Activated CD8-positive, alpha-beta memory T cell treated with anti-CD3 and anti-CD28 coated beads, Interleukin-2, amount 50 U/mL, for 4 hours (primary cell): Measurements from ENCODE around the gene API5.

ENCODE experiments used
- DNase-seq: peaks from one replicate; pipeline ENCODE4 v3.0.0-alpha.2; 2020

Gene API5

DNA sequence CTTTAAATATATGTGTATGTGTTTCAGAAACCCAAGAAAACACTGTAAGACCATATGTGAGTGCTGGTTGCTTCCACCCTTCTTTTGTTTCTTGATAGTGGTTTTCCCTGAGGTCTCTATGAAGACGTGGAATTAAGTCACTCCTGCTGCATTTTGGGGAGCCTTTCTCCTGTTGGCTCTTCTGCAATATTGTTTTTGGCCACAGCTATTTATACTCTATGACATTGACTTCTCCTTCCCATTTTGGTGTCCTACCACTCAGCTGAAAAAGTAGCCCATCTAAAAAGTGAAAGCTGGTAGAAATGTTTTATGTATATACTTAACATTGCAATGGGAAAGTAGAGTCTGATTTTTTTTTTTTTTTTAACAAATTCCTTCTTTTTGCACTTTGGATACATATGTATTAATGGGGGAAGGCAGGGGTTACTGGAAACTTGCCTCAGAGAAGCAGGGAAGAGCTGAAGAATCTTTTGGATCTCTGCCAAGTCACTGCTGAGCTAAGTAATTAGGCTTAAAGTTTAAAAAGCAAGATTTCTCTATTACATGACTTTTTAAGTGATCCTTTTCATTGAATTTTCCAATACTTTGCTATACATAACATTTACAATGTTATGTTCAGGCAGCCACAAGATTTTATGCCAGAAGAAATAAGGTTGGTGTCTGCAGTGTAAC, 48.7 kb downstream of the API5 start:
- no peak for DNase-seq

DNA sequence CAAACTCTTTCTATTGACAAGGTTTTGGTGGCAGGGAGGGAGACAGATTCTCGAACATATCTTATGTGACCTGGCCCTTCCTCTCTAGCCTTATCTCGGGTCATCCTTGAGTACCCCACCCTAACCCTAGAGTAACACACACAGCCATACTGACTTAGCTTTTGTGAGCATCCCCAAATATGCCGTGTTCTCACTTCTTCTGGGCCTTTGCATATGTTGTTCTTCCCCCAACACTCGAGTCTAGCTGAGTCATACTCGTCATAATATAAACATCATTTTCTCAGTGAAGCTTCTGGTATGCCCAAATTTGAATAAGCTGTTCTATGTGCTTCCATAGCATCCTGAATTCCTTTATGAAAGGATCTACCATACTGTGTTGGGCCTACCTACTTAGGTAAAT, 54.9 kb downstream of the API5 start:
- no peak for DNase-seq

DNA sequence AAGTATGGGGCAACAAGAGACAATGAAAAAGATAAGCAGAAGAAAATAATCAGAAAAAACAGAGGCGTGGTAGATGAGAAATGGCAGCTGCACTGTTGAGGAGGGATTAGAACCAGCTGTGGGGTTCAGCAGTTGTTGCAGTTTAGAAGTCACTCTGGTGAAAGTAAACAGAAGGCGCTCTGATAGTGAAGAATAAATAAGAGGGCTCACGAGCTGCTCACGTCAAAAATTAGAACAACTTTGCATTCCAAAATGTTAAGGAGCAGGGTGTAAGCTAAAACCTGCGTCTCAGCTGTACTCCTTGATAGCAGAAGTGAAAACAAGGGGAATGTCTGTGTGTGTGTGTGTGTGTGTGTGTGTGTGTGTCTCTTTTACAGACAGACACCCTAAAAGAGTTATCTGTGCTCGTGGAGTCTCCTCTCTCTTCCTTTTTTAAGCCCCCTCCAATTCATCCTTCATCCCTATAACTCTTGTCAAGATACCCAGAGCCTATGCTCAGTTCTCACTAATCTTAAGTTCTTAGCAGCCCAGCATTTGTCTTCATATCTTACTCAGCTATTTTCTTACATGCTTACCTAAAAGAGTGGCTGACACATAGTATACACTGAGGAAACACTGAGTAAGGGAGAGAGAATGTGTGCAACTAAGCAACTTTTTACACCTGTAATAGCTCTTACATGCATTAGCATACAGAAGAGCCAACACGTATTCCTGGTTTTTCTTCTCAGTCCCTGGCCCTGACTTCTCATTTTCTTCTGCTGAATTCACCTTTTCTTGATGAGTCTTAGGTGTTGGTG, 55.8 kb downstream of the API5 start:
- no peak for DNase-seq

DNA sequence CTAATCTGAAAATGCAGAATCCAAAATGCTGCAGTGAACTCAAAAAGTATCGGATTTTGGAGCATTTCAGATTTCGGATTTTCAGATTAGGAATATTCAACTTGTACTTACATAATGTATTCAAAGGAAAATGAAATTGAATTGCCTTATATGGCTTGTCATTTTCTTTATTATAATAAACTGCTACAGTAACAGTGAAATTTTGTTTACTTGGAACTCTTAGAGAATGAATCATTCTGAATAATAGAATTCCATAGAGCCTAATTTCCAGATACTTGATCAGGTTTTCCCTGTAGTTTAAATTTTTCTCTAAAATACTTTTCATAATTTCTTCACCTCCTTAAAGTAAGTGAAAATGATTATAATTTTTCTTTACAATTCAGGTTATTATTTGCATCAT, 64.3 kb downstream of the API5 start:
- no peak for DNase-seq

DNA sequence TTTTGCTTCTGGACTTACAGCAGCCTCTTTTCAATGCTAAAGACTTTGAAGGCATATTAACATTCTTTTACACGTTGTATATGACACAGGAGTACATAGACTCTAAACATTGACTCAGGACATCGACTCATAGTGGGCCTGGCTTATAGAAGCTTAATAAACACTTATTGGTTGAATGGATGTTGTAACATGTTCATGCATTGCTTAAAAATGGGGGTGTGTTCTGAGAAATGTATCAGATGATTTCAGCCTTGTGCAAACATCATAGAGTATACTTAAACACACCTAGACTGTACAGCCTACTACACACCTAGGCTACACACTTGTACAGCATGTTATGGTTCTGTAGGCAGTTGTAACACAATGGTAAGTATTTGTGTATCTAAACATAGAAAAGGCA, 64.8 kb downstream of the API5 start:
- DNase-seq: no peak

DNA sequence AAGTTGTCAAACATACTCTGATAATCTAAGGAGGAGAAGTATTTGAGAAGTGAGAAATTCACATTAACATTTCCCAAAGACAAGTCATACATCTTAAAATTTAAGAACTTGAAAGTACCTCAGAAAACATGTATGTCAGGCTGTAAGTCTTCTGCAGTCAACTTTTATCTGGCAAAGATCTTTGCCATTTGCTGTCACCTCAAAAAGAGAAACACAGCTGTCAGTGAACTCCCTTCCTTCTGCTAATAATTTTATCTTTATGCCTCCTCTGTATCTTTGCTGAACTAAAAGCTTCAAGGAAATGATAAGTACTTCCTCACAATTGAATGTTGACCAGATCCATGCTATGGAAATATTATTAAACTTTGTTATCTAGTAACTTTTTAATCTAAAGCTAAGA, 65.6 kb downstream of the API5 start:
- DNase-seq: no peak

DNA sequence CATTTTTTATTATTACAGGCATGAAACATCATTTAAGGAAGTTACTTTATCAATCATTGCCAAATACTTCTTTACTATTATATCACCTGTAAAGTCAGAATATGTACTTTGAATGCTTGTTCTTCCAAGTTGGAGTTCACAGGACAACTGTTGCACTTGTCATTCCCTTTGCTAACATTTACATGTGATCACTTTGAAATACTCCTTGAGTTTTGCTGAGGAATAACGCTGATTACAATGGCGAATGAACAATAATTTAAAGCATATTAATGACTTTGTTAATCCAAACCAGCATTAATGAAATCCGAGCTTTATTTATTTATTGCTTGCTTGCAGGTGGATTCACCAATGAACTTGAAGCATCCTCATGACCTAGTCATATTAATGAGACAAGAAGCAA, 67.1 kb downstream of the API5 start:
- DNase-seq: no peak

DNA sequence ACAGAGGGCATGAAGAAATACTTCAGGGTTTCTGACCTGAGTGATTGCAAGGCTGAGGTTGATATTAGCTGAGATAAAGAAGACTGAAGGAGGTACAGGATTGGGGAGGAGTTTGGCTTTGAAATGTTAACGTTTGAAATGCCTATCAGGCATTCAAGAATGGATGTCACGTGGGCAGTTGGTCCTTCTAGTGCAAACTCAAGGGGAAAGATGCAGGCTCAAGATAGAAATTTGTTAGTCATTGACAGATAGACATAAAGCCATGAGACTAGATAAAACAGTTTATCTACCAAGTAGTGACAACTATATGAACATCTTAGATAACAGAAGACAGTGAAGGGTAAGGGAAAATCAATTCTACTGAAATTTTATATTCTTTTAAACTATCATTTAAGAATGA, 70.0 kb downstream of the API5 start:
- DNase-seq: no peak

DNA sequence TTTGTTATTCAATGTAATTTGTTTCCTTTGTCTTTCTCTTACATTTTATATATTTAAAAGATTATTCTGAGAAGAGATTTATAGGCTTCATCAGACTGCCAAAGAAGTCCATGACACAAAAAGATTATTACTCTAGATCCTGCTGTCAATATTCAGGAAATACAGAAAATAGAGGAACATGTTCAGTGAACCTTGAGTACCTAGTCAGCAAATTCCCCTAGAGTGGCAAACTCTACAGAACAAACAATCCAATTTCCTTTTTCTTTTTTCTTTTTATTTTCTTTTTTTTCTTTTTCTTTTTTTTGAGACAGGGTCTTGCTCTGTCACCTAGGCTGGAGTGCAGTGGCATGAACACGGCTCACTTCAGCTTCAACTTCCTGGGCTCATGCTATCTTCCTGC, 70.8 kb downstream of the API5 start:
- DNase-seq: no peak

DNA sequence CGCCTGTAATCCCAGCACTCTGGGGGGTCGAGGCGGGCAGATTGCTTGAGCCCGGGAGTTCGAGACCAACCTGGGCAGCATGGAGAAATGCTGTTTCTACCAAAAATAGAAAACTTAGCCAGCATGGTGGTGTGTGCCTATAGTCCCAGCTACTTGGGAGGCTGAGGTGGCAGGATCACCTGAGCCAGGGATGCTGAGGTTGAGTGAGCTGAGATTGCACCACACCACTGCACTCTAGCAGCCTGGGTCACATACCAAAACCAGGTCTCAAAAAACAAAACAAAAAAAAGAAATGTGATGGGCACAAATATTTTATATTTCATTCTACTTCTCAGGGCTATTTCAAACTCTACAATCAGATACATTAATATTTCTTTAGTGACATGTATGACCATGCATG, 72.6 kb downstream of the API5 start:
- DNase-seq: no peak

DNA sequence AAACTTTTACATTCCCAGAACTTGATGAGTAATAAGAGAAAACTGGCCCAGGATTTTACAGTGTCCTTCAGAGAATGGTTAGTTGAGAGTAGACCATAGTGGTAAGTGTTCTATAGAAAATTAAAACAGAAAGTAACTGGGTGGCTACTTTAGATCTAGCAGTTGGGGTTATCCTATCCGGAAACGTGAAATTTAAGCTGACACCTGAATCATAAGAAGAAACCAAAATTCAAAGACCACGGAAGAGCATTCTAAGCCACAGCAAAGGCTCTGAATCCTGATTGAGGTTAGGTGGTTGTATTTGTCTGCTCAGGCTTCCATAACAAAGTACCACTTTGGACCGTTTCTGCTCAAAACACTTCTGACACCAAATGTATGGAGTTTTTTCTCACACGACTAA, 80.9 kb downstream of the API5 start:
- DNase-seq: no peak

DNA sequence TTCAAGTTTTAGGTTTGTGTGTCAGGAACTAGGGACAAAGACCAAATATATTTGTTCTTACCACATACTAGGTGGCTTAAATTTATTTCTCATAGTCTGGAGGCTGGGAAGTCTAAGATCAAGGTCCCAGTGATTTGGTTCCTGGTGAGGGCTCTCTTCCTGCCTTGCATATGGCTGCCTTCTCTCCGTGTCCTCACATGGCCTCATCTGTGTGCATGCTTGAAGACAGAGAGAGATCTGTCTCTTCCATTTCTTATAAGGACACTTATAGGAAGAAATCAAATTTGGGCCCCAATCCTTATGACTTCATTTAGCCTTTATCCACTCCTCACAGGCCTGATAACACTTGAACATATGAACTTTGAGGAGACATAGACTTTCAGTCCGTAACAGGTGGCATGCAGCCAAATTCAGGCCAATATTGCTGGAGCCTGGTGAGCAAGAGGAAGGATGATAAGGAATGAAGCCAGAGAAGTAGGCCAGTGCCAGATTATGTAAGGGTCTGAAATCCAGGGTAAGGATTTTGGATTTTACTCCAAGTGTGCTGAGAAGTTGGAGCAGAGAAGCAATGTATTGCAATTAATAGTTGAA, 82.1 kb downstream of the API5 start:
- DNase-seq: no peak
